Stomach (tissue), 4 donors: ENCODE measurements around the gene VOPP1.

ENCODE experiments used
- EP300 ChIP-seq: sonication (generic); formaldehyde crosslinking; IDR thresholded peaks from one replicate; pipeline ENCODE4 v1.6.1; 2017; ENCODE audit warnings: antibody characterized with exemption
- POLR2A ChIP-seq, 4 donors: fragments of 450-650 bp; IDR thresholded peaks; one replicate each; pipeline ENCODE4 v1.6.1; 2016; ENCODE audit warnings: antibody characterized with exemption in 4 of 4, control low read depth in 2 of 4, mild to moderate bottlenecking in 1 of 4, moderate library complexity in 1 of 4
- POLR2AphosphoS5 ChIP-seq, 3 donors: sonication (generic); formaldehyde crosslinking; IDR thresholded peaks; one replicate each; pipeline ENCODE4 v1.6.1; 2016; ENCODE audit warnings: antibody characterized with exemption in 3 of 3
- TF ChIP-seq, protein P1 (sequence below), 7 experiments: fragments of 450-650 bp in 4 of 7; fragments of 200-600 bp in 3 of 7; sonication (generic) in 3 of 7; IDR thresholded peaks; one replicate each; pipeline ENCODE4 v1.5.1; 2016 to 2019; ENCODE audit warnings: antibody characterized with exemption in 7 of 7, control low read depth in 2 of 7, mild to moderate bottlenecking in 1 of 7

- TF ChIP-seq, protein P1, sequence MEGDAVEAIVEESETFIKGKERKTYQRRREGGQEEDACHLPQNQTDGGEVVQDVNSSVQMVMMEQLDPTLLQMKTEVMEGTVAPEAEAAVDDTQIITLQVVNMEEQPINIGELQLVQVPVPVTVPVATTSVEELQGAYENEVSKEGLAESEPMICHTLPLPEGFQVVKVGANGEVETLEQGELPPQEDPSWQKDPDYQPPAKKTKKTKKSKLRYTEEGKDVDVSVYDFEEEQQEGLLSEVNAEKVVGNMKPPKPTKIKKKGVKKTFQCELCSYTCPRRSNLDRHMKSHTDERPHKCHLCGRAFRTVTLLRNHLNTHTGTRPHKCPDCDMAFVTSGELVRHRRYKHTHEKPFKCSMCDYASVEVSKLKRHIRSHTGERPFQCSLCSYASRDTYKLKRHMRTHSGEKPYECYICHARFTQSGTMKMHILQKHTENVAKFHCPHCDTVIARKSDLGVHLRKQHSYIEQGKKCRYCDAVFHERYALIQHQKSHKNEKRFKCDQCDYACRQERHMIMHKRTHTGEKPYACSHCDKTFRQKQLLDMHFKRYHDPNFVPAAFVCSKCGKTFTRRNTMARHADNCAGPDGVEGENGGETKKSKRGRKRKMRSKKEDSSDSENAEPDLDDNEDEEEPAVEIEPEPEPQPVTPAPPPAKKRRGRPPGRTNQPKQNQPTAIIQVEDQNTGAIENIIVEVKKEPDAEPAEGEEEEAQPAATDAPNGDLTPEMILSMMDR (IDR thresholded peaks at IDR 0.05): no peak
- TF ChIP-seq POLR2A (IDR thresholded peaks at IDR 0.05) (no peak), POLR2AphosphoS5 (IDR thresholded peaks at IDR 0.05) (no peak), EP300 (no peak)
These were observed 97.1 kb downstream of the VOPP1 start for GRCh38 chr7:55474944-55475854.
